Ramos (cell line): Measurements from ENCODE around the gene INSR.
"Not testable (repeated sequence)": the region's sequence is repeated elsewhere in the genome, so short reads cannot be mapped to it uniquely, and the experiment has no call there.

Experiments used
- in situ Hi-C: fragments of 300-500 bp; cut with MboI; formaldehyde crosslinking; loops from one replicate; pipeline ENCODE4 v1.14.3; 2022; ENCODE audit warnings: low sequenced_read_pairs; ENCODE audit not compliant: unreplicated experiment

INSR gene

GRCh38 chr19:7258840-7259395, 35.3 kb downstream of the INSR start:
- in situ Hi-C loops, result no loop called here

DNA sequence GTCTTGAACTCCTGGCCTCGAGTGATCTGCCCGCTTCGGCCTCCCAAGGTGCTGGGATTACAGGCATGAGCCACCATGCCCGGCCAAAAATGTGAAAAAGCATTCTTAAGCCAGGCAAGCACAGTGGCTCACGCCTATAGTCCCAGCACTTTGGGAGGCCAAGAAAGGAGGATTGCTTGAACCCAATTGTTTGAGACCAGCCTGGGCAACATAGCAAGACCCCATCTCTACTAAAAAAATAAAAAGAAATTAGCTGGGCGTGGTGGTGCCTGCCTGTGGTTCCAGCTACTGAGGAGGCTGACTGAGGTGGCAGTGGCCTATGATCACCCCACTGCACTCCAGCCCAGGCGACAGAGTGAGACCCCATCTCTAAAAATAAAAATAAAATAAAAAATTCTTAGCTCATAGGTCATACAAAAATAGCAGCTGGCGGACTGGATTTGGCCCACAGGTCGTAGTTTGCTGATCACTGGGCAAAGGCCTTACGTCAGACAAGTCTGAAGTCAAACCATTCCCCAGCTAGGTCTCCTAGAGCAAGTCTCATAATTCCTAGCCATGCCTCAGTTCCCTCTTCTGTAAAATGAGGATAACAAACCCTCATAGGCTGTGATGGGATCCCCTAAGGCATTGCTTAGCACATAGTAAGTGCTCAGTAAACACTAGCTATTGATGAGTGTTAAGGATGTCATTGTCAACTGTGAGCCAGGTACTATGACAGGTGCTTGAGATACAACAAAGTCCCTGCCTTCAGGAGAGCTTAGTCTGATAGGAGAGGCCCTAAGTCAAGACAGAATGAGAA, 36.0 kb downstream of the INSR start:
- in situ Hi-C loops, result no loop called here

- in situ Hi-C loops, result no loop called here
Measured at GRCh38 chr19:7257148-7258040, 36.8 kb downstream of the INSR start.

DNA sequence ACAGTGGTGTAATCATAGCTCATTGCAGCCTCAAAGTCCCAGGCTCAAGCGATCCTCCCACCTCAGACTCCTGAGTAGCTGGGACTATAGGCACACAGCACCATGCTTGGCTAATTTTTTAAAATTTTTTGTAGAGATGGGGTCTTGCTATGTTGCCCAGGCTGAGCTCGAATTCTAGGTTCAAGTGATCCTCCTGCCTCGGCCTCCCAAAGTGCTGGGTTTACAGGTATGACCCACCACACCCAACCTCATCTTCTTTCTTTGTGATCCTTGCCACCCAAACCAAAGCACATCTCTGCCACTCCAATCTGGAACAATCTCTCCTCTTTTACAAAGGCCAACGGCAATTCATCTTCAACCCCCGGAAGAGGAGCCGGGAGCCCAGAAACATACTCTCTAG, 38.6 kb downstream of the INSR start:
- in situ Hi-C loops, result no loop called here

GRCh38 chr19:7255119-7255518, 39.1 kb downstream of the INSR start:
- in situ Hi-C loops, result no loop called here

DNA sequence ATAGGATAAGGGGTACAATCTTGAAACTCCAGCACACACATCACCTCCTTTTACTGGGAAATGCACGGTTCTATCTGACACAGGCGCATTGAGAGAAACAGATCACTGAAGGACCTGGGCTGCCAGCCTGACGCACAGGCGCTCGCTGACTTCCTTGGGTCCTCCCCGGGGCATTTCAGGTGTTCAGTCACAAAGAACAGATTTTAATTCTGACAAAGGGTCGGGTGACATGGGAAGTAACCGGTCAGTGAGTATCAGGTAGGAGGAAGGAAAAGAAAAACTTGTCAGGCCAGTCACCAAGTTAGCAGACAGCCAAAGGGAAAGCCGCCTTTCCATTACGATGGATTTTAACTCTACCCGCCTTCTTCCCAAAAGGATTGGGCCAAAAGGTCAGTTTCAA, 39.6 kb downstream of the INSR start:
- in situ Hi-C loops, result no loop called here

GRCh38 chr19:7252364-7252763, 41.9 kb downstream of the INSR start:
- in situ Hi-C loops, result no loop called here

- in situ Hi-C loops, result no loop called here
Measured at GRCh38 chr19:7251494-7251893, 42.7 kb downstream of the INSR start.

DNA sequence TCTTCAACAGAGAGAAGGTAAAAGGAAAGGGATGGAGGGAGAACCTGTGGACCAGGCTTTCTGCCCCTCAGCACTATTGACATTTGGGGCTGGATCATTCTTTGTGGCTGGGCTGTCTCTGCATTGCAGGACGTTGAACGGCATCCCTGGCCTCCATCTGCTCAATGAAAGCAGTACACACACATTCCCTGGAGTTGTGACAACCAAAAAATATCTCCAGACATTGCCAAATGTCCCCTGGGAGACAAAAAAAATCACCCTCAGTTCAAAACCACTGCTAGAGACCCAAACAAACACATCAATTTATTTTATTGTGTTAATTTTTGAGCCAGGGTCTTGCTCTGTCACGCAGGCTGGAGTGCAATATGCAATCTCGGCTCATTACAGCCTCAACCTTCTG, 43.3 kb downstream of the INSR start:
- in situ Hi-C loops, result no loop called here

DNA sequence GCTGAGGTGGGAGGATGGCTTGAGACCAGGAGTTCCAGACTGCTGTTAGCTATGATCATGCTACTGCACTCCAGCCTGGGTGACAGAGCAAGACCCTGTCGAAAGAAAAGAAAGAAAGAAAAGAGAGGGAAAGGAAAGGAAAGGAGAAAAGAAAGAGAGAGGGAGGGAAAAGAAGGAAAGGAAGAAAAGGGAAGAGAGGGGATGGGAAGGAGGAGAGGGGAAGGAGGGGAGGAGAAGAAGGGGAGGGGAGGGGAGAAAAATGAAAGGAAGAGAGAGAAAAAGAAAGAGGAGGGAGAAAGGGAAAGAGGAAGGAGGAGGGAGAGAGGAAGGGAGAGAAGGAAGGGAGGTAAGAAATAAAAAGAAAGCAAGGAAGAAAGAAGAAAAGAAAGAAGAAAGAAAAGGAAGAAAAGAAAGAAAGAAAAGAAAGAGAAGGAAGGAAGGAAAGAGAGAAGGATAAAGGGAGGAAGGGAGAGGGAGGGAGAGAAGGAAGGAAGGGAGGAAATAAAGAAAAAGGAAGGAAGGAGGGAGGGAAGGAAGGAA, 44.1 kb downstream of the INSR start:
- in situ Hi-C loops, result no loop called here

DNA sequence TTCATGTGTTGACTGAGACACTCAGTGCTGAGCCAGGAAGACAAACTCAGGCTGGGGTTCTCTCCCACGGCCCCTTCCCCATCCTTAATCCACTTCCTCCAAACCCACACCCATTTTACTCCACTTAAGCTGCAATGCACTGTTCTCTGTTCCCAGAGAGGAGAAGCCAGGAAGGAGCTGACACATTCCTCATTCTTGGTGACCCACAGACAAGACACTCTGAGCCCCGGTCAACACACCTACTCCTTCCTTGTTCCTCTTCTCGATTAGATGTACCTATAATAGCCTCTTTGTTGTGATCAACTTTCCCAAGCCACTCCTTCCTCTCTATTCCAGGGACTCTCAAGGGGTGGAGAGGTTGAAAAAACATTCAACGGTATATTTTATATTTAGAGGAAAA, 47.1 kb downstream of the INSR start:
- in situ Hi-C loops, result no loop called here

- in situ Hi-C loops, result no loop called here
Measured at GRCh38 chr19:7246601-7247000, 47.6 kb downstream of the INSR start.

DNA sequence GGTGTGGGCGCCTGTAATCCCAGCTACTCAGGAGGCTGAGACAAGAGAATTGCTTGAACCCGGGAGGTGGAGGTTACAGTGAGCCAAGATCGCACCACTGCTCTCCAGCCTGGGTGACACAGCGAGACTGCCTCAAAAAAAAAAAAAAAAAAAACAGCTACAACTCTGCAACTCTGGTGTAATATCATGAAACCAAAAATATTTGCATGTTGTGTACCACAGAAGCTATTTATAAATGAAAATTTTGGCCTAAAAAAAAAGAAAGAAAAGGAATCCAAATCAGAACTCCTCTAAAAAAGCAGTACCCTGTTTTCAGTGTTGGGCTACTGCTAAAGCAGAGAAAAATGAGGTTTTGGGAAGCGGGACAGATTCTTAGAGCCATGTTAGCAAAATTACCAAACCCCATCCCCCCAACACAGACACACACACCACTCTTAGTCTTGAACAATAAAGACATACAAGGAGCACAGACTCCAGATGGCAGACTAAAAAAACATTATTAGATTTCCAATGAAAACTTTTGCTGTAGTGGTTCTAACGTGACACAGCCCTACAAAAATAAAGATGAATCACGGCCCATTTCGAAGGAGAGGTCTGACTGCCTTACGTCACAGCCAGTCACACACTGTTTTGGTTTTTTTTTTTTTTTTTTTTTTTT, 51.5 kb downstream of the INSR start:
- in situ Hi-C loops, result no loop called here

DNA sequence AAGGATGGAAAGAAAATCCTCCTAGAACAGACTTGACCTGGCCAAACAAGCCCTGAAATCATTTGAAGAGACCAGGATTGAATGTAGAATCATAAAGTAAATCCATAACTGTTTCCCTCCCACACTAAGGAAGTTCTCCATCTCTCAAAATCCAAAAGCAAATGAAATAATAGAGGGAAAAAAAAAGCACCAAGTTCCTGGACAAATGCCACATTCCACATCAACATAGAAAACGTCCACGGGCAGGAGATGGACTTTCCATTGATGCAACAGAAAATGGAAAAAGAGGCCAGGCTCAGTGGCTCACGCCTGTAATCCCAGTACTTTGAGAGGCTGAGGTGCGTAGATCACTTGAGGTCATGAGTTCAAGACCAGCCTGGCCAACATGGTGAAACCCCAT, 56.2 kb downstream of the INSR start:
- in situ Hi-C loops, result no loop called here

- in situ Hi-C loops, result no loop called here
Measured at GRCh38 chr19:7236153-7236552, 58.1 kb downstream of the INSR start.

DNA sequence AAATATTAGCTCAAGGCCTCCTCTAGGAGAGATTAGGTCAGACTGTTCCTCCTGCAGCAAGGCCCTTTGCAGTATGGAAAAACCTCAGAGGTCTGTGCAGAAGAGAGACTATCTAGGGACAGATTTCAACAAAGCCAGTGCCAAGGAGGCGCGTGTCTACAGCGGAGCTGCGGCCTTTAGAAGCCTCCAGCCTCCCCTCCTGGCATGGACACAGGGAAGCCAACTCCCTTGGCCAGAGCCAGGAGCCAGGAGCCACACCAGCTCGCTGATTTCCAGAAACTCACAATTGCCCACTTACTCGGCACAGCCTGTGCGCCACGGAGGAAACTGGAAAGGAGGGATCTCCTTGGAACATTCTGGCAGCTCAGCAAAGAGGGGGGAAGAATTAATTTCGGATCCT, 63.4 kb downstream of the INSR start:
- in situ Hi-C loops, result no loop called here

DNA sequence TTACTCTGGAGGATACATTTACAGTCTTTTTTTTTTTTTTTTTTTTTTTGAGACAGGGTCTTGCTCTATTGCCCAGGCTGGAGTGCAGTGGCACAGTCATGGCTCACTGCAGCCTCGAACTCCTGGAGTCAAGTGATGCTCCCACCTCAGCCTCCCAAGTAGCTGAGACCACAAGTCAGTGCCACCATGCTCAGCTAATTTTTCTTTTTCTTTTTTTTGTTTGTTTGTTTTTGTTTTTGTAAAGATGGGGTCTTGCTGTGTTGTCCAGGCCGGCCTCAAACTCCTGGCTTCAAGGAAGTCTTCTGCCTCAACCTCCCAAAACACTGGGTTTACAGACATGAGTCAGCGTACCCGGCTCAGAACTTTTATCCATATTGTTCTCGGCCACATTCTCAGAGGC, 64.5 kb downstream of the INSR start:
- in situ Hi-C loops, result no loop called here

GRCh38 chr19:7228935-7229541, 65.2 kb downstream of the INSR start:
- in situ Hi-C loops, result no loop called here

- in situ Hi-C loops, result no loop called here
Measured at GRCh38 chr19:7227735-7228134, 66.5 kb downstream of the INSR start.

DNA sequence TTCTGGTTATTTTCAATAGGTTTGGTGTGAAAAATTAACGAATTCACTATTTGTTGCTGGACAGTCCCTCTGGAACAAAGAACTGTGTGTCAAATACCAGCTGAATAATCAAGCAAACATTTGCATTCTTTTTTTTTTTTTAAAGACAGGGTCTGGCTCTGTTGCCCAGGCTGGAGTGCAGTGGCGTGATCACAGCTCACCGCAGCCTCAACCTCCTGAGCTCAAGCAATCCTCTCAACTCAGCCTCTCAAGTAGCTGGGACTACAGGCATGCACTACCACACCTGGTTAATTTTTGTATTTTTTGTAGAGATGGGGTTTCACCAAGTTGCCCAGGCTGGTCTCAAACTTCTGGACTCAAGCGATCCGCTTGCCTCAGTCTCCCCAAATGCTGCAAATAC, 67.1 kb downstream of the INSR start:
- in situ Hi-C loops, result not testable (repeated sequence)
